Camera-type eye (tissue), 1 donor: ENCODE data around the gene ITGB3. TPM values are rescaled to one million over a fixed set of nuclear protein-coding genes. Genes with fewer than 3 reads are reported as not detected.

Experiments used
- total RNA-seq: library from RNA; depleted of rRNA; stranded (reverse); fragments of >200 nt; gene quantifications from one replicate; pipeline ENCODE4 v1.2.3, GENCODE V29; 2014

Gene ITGB3
- total RNA-seq: 18.4 TPM

GRCh38 chr17:47253541-47254402 is at the start of gene ITGB3:
TSS of gene ITGB3 (plus strand) at chr17:47253827. CDS start at chr17:47253862, 35 bp downstream.

DNA sequence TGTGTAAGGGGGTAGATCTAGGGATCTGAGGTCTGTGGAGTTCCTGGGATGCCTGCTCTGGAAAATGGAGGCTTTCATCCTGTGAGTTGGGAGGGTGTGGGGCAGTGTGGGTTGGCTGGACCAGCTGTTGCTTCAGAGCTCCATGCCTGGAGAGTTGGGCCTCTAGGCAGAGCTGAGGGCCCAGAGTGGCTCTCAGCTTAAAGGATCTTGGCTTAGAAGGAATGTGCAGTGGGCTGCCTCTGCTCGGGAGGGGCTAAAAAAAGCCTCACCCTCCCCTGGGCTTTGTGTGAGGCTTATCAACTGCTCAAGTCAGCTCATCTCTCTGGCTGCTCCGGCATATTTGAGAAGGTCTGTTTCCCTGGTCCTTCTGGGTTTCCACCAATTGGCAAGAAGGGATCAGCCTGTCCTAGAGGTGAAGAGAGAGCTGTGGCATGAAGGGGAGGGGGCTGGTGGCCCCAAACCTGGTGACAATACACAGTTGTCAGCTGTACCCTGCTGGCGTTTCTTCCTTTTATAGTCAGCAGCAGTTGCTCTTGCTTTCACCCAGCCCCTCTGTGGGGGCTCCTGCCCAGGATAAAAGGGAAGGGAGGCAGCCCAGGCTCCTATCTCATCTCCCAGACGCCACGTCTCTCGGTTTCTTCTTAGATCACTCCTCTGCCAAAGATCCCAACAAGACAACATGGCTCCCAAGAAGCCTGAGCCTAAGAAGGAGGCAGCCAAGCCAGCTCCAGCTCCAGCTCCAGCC is 44.7 kb upstream of the ITGB3 start, which contains the start of gene MYL4:
TSS of gene MYL4 (plus strand) at position 605 of the 745 bp plus-strand sequence. CDS start at position 680, 75 bp downstream.

GRCh38 chr17:47323382-47324223 is 70.0 kb downstream of the ITGB3 start, which contains the start of gene EFCAB13:
TSS of gene EFCAB13 (plus strand) at chr17:47323955. CDS start at chr17:47328354, 4,399 bp downstream.

Other genes starting within 250 kb of the ITGB3 start
- gene CDC27, start 64.5 kb upstream of the ITGB3 start, total RNA-seq: 96.0 TPM
- gene MYL4, start 44.5 kb upstream of the ITGB3 start, total RNA-seq: 34.5 TPM
- gene EFCAB13, start 70.1 kb downstream of the ITGB3 start, total RNA-seq: 24.7 TPM